NCI-H2029 treated with DMSO at 0.1 percent for 48 hours (cell line): ENCODE data around the gene PLA2G4F.

ENCODE experiments used
- DNase-seq: peaks from one replicate; lab custom pipeline; 2025; lab: John Stamatoyannopoulos, UW

Gene PLA2G4F

GRCh38 chr15:42156243-42156922, at the start of gene PLA2G4F:
Gene PLA2G4F, minus strand, starts transcription at chr15:42156636. Its CDS starts 87 bp downstream, at chr15:42156549.
- DNase-seq = no peak

- DNase-seq = no peak
Measured at GRCh38 chr15:42203891-42204290, 47.5 kb upstream of the PLA2G4F start.

DNA sequence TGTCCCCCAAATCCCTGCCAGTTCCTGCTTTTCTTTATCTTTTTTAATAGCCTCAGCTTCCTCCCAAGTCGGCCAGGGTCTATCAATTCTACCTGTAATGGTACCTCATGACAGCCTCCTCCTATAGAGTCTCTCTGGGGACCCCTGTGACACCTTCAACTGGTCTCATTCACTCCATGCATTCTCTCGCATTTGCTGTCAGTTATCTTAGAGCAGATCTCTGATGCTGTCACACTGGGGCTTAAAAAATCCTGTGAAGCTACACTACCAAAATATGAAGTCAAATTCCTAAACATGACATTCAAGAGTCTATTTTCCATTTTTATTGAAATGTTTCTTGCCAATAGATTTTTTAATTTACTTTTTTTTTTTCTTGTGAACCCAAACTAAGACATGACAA, 46.2 kb upstream of the PLA2G4F start:
- DNase-seq = no peak

DNA sequence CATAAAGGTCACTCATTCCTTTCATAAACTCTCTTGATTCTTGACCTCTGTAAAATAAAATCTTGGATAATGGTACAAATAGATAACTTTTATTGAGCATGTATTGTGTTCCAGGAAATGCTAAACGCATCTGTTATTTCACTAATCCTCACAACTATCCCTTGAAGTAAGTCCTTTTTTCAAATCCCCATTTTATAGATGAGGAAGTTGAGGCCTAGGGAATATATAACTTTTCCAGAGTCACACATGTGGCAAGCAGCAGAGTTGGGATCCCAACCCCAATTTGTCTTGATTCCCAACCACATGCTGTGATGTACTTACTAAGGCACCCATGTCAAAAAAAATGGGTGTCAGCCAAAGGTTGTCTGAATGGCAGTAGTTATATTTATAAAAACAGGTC, 45.4 kb upstream of the PLA2G4F start:
- DNase-seq = no peak

DNA sequence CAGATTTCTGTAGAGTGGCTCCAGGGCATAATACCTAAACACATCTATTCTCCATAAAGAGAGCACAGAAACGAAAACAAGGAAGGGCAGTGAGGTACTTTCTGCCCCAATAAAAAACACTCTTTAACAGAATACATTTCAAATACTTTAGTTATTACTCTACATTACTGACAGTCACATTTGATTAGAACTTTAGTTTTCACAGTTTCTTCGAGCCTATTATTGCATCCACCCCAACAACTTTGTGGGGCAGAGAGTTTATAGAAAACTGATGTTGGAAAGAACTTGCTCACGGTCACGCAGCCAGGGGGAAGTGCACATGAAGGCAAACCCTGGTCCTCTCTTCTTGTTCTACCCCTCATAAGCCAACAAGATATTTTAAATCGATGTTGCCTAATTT, 42.7 kb upstream of the PLA2G4F start:
- DNase-seq = no peak

DNA sequence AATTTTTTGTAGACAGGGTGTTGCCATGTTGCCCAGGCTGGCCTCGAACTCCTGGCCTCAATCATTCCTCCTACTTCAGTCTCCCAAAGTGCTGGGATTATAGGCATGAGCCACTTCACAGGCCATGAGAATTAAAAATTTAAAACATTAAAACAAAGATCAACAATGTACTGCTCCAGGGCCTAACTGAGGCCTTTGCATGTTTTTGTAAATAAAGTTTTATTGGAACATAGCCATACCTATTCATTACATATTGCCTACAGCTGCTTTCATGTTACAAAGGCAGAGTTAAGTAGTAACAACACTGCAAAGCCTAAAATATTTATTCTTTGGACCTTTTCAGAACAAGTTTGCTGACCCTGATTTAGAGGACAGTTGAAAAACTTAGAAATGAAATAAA, 42.1 kb upstream of the PLA2G4F start:
- DNase-seq = no peak

DNA sequence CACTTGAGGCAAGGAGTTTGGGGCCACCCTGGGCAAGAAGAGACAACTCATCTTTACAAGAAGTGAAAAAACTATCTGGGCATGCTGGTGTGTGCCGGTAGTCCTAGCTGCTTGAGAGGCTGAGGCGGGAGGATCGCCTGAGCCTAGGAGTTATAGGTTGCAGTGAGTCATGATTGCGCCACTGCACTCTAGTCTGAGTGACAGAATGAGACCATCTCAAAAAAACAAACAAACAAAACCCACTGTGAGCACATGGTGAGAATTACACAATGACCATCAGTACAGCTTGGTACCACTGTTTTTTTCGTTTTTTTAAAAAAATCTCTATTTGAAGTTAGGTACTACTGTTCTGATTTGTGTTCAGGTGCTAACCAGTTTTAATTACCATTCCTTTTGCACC, 38.1 kb upstream of the PLA2G4F start:
- DNase-seq = no peak

- DNase-seq = no peak
Measured at GRCh38 chr15:42193383-42193782, 36.9 kb upstream of the PLA2G4F start.

DNA sequence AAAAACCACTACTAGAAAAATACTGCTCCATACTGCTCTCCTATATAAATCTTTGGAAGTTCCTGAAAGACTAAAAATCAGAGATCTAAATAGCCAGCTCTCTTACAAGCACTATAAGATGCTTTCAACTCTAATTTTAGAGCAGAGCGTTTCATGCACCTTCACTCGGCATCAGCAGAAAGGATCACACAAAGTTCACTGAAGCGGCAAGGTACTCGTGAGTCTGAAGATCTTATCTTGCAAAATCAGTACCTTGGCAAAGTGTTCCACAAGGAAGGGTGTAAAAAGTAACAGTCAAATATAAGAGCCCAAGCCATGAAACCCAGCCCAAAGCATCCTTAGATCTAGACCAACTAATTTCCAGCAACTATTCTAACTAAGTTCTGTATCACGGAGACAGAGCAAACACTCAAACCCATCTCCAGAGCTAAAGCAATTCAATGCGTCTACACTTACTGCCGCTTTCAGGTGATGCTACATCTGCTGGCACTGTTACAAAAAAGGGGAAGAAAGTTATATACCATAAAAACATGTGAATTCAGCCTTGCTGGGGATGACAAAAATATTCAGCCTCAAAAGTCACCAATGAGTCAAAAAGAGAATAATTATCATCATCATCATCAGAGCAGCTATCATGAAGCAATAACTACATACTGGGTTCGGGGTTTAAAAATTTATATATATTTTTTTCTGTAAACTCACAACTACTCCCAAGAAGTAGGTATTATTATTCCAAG, 35.3 kb upstream of the PLA2G4F start:
- DNase-seq = no peak

DNA sequence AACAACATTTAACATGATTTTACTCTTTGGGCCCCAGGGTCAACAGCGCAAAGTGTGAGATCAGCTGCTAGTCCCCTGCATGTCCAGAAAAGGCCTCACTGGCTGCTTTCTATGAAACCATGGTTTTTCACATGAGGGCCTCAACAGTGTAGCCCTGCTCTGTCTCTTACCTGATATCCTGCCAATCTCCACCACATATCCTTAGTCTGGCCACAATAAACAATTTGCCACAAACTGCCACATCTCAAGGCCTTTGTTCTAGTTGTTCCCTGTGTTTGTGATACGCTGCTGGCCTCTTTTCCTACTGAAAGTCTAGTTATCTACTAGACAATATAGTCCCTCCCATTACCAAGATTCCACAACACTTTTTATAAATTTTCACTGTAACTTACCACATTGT, 33.9 kb upstream of the PLA2G4F start:
- DNase-seq = no peak

- no peak for DNase-seq
Measured at GRCh38 chr15:42185801-42186200, 29.4 kb upstream of the PLA2G4F start.

GRCh38 chr15:42184736-42185135, 28.3 kb upstream of the PLA2G4F start:
- DNase-seq = no peak

DNA sequence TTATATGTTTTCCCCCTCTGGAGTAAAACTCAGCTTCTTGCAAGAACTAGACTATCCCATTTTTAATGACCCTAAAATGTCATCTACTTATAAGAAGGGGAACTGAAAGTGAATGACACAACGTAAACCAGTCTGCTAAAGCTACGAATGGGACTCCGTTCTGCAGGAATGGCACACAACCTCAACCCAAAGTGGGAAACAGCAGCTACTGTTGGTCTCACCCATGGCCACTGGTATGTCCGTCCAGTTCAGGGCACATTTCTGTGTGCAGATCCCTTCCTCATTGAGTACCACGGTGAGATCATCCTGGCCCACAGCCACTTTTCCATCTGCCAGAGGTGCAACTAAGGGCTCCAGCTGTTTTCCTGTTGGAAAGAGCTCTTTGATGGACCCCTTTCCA, 27.9 kb upstream of the PLA2G4F start:
- no peak for DNase-seq

GRCh38 chr15:42182961-42183360, 26.5 kb upstream of the PLA2G4F start:
- no peak for DNase-seq

GRCh38 chr15:42182328-42182886, 26.0 kb upstream of the PLA2G4F start:
- no peak for DNase-seq

DNA sequence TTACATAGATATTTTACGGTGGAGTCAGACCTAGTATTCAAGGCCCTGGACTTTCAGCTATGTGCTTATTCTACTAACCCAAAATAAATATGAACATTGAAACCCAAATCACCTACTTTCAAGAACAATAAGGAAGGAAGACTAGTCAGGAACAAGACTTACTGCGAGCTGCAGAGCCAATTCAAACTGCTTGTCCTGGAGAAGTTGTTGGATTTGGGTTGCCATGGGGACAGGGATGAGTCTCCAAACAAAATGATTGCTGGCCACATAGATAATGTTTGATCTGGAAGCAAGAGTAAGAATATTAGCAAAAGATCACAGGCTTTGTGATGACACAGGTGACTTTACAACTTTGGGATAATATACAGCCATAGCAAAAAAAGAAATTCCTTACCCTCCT, 21.6 kb upstream of the PLA2G4F start:
- DNase-seq = no peak

GRCh38 chr15:42175671-42176070, 19.2 kb upstream of the PLA2G4F start:
- DNase-seq = no peak

DNA sequence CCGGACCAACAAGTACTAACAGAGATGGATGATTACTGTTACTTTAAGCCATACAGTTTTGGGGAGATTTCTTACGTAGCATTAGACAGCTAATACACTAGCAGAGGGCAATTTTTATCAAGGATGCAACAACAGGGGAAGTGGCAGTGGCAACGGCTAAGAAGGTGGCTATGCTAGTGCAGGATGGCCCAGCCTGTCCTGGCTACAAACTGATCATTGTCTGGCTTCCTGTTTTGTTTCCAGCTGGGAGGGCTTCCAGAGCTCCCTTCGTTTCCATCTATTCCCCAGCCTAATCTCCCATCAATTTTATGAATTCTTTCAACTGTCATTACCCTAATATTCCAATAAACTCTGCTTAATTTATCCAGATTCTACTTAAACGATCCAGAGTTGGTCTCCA, 16.0 kb upstream of the PLA2G4F start:
- DNase-seq = no peak

DNA sequence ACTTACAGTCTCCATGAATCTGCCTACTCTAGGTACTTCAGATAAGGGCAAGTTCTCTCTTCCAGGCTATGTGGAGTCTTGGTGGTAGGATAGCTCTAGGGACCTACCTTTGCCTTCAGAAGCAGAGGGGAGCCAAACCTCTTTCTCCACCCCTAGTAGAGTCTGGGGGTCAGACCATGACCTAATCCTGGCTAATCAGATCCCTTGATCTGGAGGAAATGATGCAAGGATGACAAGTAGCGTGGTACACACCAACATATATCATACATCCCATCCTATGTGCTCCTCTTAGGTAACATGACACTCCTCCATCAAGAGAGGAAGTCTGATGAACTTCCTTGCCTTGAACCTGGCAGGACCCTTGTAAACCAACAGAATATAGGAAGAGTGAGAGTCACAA, 15.4 kb upstream of the PLA2G4F start:
- no peak for DNase-seq

DNA sequence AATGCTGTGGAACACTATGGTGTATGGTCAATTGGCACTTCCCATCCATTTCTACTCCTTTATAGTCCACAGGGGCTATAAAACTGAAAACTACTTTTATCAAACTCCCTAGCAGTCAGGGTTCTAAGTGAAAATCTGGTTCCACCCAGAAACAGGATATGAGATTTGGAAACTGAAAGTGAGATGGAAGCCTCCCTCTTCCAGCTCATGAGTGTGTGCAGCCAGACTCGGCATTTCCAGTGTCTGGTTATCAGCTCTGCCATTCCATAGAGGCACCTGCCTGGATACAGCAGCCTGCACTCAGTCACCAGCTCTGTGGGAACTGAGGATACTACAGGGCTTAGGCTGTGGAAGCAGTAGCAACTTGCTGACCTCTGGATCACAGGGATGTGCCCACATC, 14.7 kb upstream of the PLA2G4F start:
- no peak for DNase-seq

DNA sequence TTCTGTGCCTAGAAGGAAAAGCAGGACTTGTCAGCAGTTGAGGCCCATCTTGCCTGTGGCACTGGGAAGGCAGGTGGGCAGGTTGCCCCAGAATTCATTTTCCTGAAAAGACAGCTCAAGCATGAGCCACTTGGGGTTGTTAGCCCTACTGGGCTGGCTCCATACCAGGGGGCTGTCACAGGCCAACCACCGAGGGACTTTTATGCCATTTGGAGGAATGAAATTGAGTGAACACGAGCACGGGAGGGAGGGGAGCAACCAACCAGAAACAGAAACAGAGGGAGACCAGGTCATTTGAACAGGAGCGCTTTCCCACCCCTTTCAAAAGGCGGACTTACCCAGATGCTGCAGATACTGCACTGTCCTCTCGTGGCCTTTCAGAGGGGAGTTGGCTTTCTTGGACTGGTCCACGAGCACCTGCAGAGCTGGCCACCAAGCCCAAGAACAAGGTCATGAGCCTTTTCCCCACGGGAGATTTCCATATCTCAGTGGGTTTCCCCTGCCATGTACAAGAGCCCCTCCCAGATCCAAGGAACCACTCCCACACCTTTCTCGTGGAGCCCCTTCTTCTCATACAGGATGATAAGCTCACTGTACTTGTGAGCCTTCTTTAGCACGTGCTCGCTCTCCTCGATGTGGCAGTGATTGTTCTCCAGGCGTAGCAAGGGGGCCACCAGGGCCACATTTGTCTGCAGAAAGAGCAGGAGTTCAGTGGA, 9.9 kb upstream of the PLA2G4F start:
- DNase-seq = no peak

- DNase-seq = no peak
Measured at GRCh38 chr15:42165106-42165505, 8.7 kb upstream of the PLA2G4F start.
